HG02840 (cell line): ENCODE data around the gene BICRAL.
"Not testable (repeated sequence)": the region's sequence is repeated elsewhere in the genome, so short reads cannot be mapped to it uniquely, and the experiment has no call there.

Experiments used
- ATAC-seq: cut with Tn5 transposase; IDR thresholded peaks from one replicate; pipeline ENCODE4 v1.9.1; 2021; ENCODE audit warnings: mild to moderate bottlenecking, moderate library complexity, moderate number of reproducible peaks; ENCODE audit not compliant: unreplicated experiment, low FRiP score

The BICRAL gene

GRCh38 chr6:42821846-42822245, 40.0 kb downstream of the BICRAL start:
- no peak for ATAC-seq

- no peak for ATAC-seq
Observed at GRCh38 chr6:42829561-42830092, 47.8 kb downstream of the BICRAL start.

DNA sequence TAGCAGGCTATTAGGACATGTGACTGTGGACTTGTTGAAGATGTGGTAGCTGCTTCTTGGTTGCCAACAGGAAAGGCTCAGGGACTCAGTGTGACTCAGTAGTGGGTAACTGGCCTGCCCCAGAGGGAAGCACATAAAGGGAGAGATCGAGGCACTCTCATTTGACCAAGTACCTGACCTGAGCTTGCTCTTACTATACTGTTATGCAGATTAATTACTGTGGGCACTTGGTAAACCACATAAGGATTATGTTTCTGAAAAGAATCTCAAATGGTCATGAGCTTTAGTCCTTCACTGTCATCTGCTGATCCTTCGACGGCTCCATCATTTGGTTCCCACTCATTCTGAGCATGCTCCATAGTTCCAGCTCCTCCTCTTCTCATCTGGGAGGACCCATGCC, 49.4 kb downstream of the BICRAL start:
- ATAC-seq = no peak

DNA sequence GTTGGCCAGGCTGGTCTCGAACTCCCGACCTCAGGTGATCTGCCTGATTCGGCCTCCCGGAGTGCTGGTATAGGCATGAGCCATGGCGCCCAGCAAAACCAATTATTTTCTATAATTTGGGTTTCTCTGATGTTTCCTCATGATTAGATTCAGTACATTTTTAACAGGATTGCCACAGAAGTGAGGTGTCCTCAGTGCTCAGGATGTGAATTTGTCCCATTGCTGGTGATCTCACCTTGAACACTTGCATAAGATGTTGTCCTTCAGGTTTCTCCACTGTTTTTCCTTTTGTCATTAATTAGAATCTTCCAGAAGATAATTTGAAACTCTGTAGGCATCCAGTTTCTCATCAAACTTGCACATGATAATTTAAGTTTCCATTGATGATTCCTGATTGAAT, 52.2 kb downstream of the BICRAL start:
- no peak for ATAC-seq

DNA sequence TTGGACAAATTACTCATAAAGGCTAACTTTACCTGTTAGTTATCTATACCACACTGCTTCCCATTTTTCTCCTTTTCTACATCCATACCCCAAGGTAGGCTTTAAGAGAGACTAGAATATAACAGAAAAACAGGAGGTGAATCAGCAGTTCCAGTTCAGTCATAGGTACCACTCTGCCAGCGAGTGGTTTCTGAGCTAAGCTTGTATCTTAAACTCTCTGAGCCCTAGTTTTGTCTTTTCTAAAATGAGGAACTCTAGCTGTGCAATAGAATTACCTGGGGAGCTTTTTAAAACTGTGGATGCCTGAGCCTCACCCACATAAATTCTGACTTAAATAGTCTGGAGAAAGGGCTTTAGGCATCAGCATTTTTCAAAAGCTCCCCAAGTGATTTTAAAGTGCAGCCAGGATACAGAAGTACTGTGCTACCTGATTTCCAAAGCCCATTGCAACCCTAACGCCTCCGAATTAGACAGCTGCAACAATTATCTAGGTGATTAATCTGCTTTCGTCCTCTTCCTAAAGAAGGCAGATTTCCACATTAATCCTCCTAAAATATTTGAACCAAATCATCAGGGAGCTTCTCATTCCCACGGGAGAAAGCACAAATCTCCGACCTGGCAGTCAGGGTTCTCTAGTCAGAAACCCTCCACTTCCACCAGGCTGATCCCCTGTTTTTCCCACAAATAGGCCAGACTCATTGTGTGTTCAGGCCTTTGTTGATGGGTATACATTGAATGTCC, 60.2 kb downstream of the BICRAL start:
- ATAC-seq = no peak

DNA sequence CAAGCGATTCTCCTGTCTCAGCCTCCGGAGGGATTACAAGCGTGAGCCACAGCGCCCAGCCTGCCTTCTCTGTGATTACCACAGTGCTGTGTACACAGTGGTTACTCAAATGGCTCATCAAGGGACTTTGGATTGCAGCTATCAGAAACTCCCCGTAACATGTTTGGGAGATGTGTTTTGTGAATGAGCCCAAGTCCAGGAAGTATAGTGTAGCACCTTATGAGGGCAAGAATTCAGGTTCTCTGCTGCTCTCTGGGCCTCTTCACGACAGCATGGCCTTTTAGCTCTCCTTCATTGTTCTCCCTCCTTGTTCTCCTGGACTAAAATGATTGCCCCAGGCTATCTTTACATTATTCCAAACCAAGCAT, 63.5 kb downstream of the BICRAL start:
- ATAC-seq = no peak

DNA sequence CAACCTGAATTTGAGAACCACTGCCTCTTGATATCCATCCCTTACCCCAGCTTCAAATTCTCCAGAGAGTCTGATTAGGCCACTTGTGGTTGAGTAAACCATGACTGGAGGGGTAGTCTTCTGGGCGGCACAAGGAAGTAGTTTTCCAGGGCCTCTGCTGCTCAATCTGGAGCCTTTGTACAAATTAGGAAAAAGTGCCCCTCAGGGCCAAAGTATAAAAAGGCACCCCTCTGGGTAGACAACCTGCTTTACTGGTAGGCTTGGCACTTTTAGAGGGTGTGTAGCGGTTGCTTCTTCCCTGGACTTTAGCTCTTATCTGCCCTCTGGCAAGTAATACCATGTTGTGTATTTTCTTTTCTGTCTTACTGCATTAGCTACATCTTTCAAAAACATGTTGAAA, 64.7 kb downstream of the BICRAL start:
- ATAC-seq = no peak

DNA sequence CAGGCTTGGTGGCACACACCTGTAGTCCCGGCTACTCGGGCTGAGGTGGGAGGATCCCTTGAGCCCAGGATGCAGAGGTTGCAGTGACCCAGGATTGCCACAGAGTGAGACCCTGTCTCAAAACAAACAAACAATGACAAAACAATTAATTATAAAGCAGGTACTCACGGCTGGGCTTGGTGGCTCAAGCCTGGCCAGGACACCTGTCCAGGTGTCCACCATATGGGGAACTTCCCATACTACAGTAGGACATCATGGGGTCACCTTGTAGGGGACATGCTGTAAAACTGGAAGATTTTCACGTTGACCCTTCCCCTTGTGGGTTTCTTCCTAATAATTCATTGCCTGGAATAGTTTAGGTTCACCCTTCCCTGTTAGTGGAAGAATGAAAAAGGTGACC, 66.8 kb downstream of the BICRAL start:
- no peak for ATAC-seq

DNA sequence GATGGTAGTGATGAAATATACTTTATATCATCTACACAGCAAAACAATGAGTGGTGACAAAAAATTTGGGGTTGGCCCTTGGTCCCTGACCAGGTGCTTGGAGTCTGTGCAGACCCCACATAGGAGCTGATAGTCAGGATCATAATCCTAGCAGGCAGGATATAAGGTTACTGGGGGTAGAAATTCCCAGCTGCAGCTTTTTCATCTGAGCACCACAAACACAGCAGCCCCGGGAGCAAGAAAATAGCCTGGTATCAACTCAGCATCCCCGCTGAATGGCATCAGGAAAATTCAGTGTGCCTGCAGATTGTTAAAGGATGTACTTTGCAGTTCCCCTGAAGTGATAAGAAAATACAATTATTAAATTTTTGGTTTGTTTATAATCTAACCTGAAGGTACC, 69.7 kb downstream of the BICRAL start:
- ATAC-seq = no peak

- no peak for ATAC-seq
Observed at GRCh38 chr6:42860036-42860435, 78.2 kb downstream of the BICRAL start.

GRCh38 chr6:42860481-42860880, 78.6 kb downstream of the BICRAL start:
- no peak for ATAC-seq

DNA sequence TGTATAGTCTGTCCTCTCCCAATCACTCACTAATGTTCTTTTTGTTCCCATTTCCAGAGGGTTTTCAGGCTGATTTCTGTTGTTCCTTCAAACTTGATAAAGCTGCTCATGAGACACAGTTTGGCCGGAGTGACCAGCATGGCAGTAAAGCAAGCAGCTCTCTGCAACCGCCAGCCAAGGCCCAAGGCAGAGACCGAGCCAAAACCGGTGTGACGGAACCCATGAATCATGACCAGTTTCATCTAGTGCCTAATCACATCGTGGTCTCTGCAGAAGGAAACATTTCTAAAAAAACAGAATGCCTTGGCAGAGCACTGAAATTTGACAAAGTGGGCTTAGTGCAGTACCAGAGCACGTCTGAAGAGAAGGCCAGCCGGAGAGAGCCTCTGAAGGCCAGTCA, 82.8 kb downstream of the BICRAL start:
- no peak for ATAC-seq

DNA sequence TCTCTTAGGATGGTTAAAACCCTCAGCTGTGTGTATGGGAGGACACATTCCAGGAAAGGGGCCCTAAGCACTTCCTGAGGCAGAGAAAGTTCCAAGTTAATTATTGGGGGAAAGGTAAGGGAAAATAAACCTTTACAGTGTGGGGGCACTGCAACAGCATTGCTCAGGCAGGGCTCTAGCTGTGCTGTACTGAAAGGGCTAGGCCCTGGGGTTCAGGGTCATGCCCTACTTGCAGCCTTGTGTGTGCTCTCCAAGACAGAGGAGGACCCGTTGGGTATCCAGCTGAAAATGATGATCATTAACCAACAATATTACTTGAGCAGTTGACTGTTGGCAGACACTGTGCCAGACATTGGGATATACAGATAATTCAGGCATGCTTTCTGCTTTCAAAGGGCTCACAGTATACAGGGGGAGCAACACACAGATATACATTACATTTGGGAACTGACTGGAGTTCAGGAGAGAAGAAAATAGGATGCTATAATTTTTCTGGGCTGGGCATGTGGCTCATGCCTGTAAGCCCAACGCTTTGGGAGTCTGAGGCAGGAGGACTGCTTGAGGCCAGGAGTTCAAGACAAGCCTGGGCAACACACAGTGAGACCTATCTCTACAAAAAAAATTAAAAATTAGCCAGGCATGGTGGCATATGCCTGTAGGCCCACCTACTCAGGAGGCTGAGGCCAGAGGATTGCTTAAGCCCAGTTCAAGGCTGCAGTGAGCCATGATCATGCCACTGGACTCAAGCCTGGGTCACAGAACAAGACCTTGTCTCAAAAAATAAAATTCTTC, 88.5 kb downstream of the BICRAL start:
- ATAC-seq = no peak

- ATAC-seq = no peak
Observed at GRCh38 chr6:42871711-42872110, 89.9 kb downstream of the BICRAL start.

- no peak for ATAC-seq
Observed at GRCh38 chr6:42873313-42873712, 91.5 kb downstream of the BICRAL start.

- no peak for ATAC-seq
Observed at GRCh38 chr6:42877695-42878094, 95.8 kb downstream of the BICRAL start.

DNA sequence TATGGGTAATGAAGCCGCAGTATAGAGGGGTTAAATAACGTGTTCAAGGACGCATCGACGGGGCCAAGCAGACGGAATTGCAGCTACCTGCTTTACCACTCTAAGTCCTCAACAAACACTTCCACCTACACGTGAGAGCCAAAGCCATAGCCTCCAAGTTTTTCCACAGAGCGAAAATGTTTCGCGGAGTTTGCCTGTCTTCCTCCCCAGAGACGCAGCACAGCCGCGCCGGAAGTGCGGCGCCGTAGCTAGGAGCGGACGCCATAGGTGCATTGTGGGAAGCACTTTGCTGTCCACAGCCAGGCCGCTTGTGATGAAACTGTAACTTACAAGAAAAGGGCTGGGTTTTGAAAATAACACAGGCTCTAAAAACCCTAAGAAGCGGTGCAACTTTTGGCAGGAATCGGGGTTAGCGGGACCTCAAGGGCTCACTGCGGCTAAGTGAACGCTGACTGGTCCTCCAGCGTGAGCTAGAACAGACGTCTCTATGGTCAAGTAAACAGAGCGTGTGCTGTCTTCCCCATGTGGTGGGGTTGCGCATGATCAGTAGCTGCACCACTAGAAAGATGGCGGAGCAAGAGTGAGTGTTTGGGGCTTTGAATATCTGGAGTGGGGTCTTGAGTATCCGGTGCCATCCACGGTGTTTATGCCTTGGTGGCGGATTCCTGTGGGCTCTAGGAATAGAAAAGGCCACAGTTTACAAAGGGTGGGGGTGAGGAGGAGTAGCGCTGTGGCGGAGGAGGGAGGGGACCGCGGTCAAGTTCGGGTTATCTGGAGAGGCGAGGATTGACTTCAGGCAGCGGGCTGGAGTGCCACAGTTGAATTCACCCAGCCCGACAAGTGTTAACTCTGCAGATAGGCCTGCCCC, 97.8 kb downstream of the BICRAL start, which contains the start of gene RPL7L1:
Gene RPL7L1 (plus strand): TSS at position 245 of the 868 bp plus-strand sequence. CDS start 295 bp downstream, at position 540.
- ATAC-seq = peak; percentile 87

DNA sequence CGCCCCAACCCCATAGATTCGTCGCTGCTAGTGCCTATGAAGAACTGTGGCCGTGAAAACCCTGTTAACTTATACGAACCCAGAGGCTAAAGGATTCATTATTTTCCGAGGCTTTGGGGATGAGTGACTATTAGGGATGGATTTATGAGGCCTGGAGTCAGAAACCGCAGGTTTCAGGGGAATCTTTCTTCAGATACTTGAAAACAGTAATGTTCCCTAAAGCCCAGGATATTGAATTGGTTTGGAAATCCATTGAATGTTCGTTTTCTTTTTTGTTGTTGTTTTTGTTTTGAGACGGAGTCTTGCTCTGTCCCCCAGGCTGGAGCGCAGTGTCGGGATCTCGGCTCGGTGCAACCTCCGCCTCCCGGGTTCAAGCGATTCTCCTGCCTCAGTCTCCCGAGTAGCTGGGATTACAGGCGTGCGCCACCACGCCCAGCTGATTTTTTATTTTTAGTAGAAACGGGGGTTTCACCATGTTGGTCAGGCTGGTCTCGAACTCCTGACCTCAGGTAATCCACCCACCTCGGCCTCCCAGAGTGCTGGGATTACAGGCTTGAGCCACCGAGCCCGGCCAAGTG, 98.5 kb downstream of the BICRAL start:
- not testable (repeated sequence) for ATAC-seq

DNA sequence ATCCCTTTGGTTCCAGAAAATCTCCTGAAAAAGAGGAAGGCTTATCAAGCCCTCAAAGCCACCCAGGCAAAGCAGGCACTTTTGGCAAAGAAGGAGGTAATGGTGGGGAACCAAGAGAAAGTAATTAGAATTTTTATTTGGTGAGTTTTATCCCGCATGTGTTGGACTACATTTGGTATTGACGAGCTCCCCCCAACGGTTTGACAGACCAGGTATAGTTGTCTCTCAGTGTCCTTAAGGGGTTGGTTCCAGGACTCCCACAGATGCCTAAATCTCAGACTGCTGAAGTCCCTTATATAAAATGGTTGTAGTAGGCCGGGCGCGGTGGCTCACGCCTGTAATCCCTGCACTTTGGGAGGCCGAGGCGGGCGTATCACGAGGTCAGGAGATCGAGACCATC, 99.0 kb downstream of the BICRAL start:
- not testable (repeated sequence) for ATAC-seq

- ATAC-seq = no peak
Observed at GRCh38 chr6:42885702-42886101, 103.8 kb downstream of the BICRAL start.
